Astrocyte (in vitro differentiated cells and primary cell): ENCODE data around the gene CACNA2D1.

ENCODE experiments used
- CTCF ChIP-seq: IDR thresholded peaks from 2 replicates; pipeline ENCODE4 v1.5.1; 2011; ENCODE audit warnings: low read depth, mild to moderate bottlenecking, inconsistent platforms, low read length, moderate library complexity; ENCODE audit not compliant: insufficient read depth
- EZH2 ChIP-seq: IDR thresholded peaks from 2 replicates; pipeline ENCODE4 v1.6.1; 2012; ENCODE audit warnings: mild to moderate bottlenecking, low read length, inconsistent platforms; ENCODE audit not compliant: insufficient read depth

- TF ChIP-seq CTCF (peak; percentile 59), EZH2 (no peak)
These were observed 399.0 kb downstream of the CACNA2D1 start for GRCh38 chr7:82044497-82045080.
